CD4-positive, alpha-beta T cell (primary cell): Measurements from ENCODE around the gene STARD3. TPM values are rescaled to one million over a fixed set of nuclear protein-coding genes. Genes with fewer than 3 reads are reported as not detected.
A peak's percentile ranks its signal among the peaks of the same experiment; 100 is the strongest.

ENCODE experiments used
- ATAC-seq: fragments of 200-7000 bp; cut with Tn5 transposase; one replicate; pipeline ENCODE4 v1.10.0; 2022; ENCODE audit warnings: mild to moderate bottlenecking; ENCODE audit not compliant: poor library complexity
- CTCF ChIA-PET: fragments of 350-600 bp; sonication (Branson Sonifier 250); formaldehyde crosslinking; loops from one replicate; lab custom pipeline; 2021; ENCODE audit warnings: antibody characterized with exemption, inconsistent platforms; lab: Charles Lee
- POLR2A ChIA-PET: fragments of 350-600 bp; sonication (Branson Sonifier 250); formaldehyde crosslinking; loops from one replicate; lab custom pipeline; 2021; ENCODE audit warnings: antibody characterized with exemption, inconsistent platforms; lab: Charles Lee
- DNase-seq, 14 experiments: peaks; one replicate each; pipeline ENCODE4 v3.0.0-alpha.2; 2013 to 2020; ENCODE audit warnings: mixed read lengths in 2 of 14
- H3K27ac ChIP-seq, 2 donors: one replicate each; pipeline versions ENCODE4 v1.5.1 to v1.7.0; 2013; ENCODE audit warnings: low read length in 2 of 2, low read depth in 1 of 2, mild to moderate bottlenecking in 1 of 2
- H3K27me3 ChIP-seq, 2 experiments: 1 replicate in 1 of 2; 2 replicates in 1 of 2; pipeline versions ENCODE4 v1.6.1 to v1.7.0; 2013; ENCODE audit warnings: low read length in 2 of 2, control low read depth in 1 of 2, mild to moderate bottlenecking in 1 of 2, moderate library complexity in 1 of 2; ENCODE audit not compliant: insufficient read depth in 2 of 2, control insufficient read depth in 1 of 2
- H3K36me3 ChIP-seq: one replicate; pipeline ENCODE4 v1.6.1; 2013; ENCODE audit warnings: low read length, control low read depth; ENCODE audit not compliant: insufficient read depth
- H3K4me1 ChIP-seq: one replicate; pipeline ENCODE4 v1.6.1; 2013; ENCODE audit warnings: low read length, control low read depth; ENCODE audit not compliant: insufficient read depth
- H3K4me3 ChIP-seq: one replicate; pipeline ENCODE4 v1.5.1; 2013; ENCODE audit warnings: mild to moderate bottlenecking, low read length, moderate library complexity
- H3K9me3 ChIP-seq, 2 experiments: 1 replicate in 1 of 2; 2 replicates in 1 of 2; pipeline versions ENCODE4 v1.6.1 to v1.7.0; 2013; ENCODE audit warnings: low read length in 2 of 2, mild to moderate bottlenecking in 2 of 2, control low read depth in 1 of 2, moderate library complexity in 1 of 2; ENCODE audit not compliant: control insufficient read depth in 1 of 2, insufficient read depth in 1 of 2
- H3K27ac Mint-ChIP-seq: one replicate; pipeline ENCODE4 v1.8.0; 2020; ENCODE audit warnings: mixed read lengths
- H3K27me3 Mint-ChIP-seq: one replicate; pipeline ENCODE4 v1.8.0; 2021; ENCODE audit warnings: mixed read lengths
- H3K36me3 Mint-ChIP-seq: one replicate; pipeline ENCODE4 v1.8.0; 2021; ENCODE audit warnings: low read depth, mixed read lengths
- H3K4me1 Mint-ChIP-seq: one replicate; pipeline ENCODE4 v1.8.0; 2021; ENCODE audit warnings: low read depth, mixed read lengths
- H3K4me3 Mint-ChIP-seq: one replicate; pipeline ENCODE4 v1.8.0; 2020; ENCODE audit warnings: mild to moderate bottlenecking, mixed read lengths
- H3K9me3 Mint-ChIP-seq: one replicate; pipeline ENCODE4 v1.8.0; 2020; ENCODE audit warnings: mixed read lengths
- intact Hi-C, 2 experiments: fragments of 100-400 bp; cut with DNase I in 1 of 2; cut with micrococcal nuclease in 1 of 2; formaldehyde crosslinking; loops; one replicate each; pipeline versions ENCODE4 v1.15.1 to v1.9.0; 2023 to 2025; cut with DNase I, micrococcal nuclease
- total RNA-seq, 174 experiments: library from RNA in 2 of 174; stranded (reverse) in 2 of 174; gene quantifications; one replicate each; pipeline ENCODE4 v1.2.3 and lab custom pipeline; 2021 to 2026
- TF ChIP-seq, protein P1 (sequence below): fragments of 200-600 bp; IDR thresholded peaks from one replicate; pipeline ENCODE4 v1.8.0; 2022; ENCODE audit warnings: antibody characterized with exemption, mild to moderate bottlenecking

Gene STARD3
- total RNA-seq, 2 experiments from 2014 or later: 96.5 to 99.9 TPM

DNA sequence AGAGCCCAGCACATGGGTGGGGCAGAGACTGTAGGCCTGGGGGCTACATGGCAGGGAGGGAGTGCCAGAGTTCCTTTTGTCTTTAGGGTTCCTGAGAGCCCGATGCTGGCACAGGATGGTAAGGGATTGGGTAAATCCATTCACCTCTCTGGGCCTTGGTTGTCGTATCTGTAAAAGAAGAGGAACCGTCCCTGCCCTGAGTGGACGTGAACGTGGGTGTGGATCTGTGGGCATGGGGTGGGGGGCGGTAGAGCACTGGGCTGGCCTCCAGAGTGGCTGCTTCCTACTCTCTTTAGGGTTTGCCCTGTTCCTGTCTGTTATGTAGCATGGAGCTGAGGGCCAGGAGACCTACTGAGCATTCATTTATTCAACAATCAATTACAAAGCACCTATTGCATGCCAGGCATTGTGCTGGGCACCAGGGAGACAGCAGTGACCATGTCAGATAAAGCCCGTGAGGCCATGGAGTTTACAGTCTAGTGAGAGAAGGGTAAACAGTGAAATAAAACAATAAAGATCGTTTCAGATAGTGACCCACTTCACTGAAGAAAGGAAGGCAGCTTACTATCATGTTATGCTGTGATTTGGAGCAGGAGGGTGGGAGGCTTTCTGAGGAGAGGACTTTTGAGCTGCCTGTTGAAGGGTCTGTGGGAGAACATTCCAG lies 15.1 kb downstream of the STARD3 start:
- H3K4me1 ChIP-seq: peaks cover 27% of the 10 kb centered on the region
- no peak overlapping the region for H3K27ac ChIP-seq
- Mint-ChIP-seq H3K9me3 (no peaks in the 10 kb centered on the region), H3K27me3 (no peaks in the 10 kb centered on the region), H3K36me3 (peaks cover 34% of the 10 kb centered on the region), H3K4me1 (peaks cover 50% of the 10 kb centered on the region), H3K4me3 (no peak overlapping the region), H3K27ac (peak overlapping the region; percentile 45)
- no peaks in the 10 kb centered on the region for H3K27me3 ChIP-seq
- TF ChIP-seq, protein P1, sequence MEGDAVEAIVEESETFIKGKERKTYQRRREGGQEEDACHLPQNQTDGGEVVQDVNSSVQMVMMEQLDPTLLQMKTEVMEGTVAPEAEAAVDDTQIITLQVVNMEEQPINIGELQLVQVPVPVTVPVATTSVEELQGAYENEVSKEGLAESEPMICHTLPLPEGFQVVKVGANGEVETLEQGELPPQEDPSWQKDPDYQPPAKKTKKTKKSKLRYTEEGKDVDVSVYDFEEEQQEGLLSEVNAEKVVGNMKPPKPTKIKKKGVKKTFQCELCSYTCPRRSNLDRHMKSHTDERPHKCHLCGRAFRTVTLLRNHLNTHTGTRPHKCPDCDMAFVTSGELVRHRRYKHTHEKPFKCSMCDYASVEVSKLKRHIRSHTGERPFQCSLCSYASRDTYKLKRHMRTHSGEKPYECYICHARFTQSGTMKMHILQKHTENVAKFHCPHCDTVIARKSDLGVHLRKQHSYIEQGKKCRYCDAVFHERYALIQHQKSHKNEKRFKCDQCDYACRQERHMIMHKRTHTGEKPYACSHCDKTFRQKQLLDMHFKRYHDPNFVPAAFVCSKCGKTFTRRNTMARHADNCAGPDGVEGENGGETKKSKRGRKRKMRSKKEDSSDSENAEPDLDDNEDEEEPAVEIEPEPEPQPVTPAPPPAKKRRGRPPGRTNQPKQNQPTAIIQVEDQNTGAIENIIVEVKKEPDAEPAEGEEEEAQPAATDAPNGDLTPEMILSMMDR: no peak
- H3K4me3 ChIP-seq: no peak overlapping the region
- peaks cover 27% of the 10 kb centered on the region for H3K36me3 ChIP-seq
- DNase-seq (no peak), ATAC-seq (no peak)
- POLR2A ChIA-PET: interaction anchor here (1.3 kb wide), 1 partner anchor 31 kb away, joined by 3 read pairs; no protein-coding TSS in a partner anchor
- CTCF ChIA-PET: interaction anchor here (0.7 to 1.1 kb wide), 3 partner anchors 27 to 30 kb away, joined by 3 to 5 read pairs (median 4); no protein-coding TSS in a partner anchor
- no peaks in the 10 kb centered on the region for H3K9me3 ChIP-seq
- intact Hi-C loops: no loop called here

- no peak overlapping the region for H3K4me3 Mint-ChIP-seq
- Histone ChIP-seq H3K36me3 (peaks cover 32% of the 10 kb centered on the region), H3K4me3 (no peak overlapping the region), H3K27me3 (no peaks in the 10 kb centered on the region), H3K9me3 (no peaks in the 10 kb centered on the region), H3K27ac (no peak overlapping the region), H3K4me1 (peaks cover 23% of the 10 kb centered on the region)
- H3K9me3 Mint-ChIP-seq: no peaks in the 10 kb centered on the region
- peaks cover 51% of the 10 kb centered on the region for H3K4me1 Mint-ChIP-seq
- peak overlapping the region; percentile 45 for H3K27ac Mint-ChIP-seq
- DNase-seq (no peak), ATAC-seq (no peak)
- TF ChIP-seq, protein P1: no peak
- H3K27me3 Mint-ChIP-seq: no peaks in the 10 kb centered on the region
- intact Hi-C loops: loop anchor here in 1 of 2 experiments (1.0 kb wide), 1 partner anchor 30 kb away; no protein-coding TSS in a partner anchor
- POLR2A ChIA-PET: interaction anchor here (1.3 to 2.7 kb wide), 2 partner anchors 15 to 31 kb away, joined by 3 to 8 read pairs; no protein-coding TSS in a partner anchor
- peaks cover 37% of the 10 kb centered on the region for H3K36me3 Mint-ChIP-seq
- CTCF ChIA-PET: interaction anchor here (0.7 to 2.8 kb wide), 6 partner anchors 15 to 31 kb away, joined by 3 to 21 read pairs (median 4); partner anchors contain the start of genes PNMT and STARD3
Observed at GRCh38 chr17:39652587-39653315, 15.8 kb downstream of the STARD3 start.

DNA sequence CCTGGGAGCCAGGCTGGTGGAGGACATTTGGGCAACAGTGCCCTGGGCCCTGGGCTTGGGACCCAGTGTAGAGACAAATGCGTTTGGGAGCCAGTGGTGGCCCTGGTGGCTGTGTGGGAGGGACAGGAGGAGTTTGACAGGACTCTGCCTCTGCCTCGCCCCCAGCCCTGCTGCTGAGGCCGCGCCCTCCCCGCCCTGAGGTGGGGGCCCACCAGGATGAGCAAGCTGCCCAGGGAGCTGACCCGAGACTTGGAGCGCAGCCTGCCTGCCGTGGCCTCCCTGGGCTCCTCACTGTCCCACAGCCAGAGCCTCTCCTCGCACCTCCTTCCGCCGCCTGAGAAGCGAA lies 16.3 kb downstream of the STARD3 start:
- Histone ChIP-seq H3K4me3 (no peak overlapping the region), H3K27me3 (no peaks in the 10 kb centered on the region), H3K4me1 (peaks cover 25% of the 10 kb centered on the region), H3K27ac (no peak overlapping the region), H3K36me3 (peaks cover 38% of the 10 kb centered on the region), H3K9me3 (no peaks in the 10 kb centered on the region)
- no peak for ATAC-seq
- intact Hi-C loops: loop anchor here in 1 of 2 experiments (1.0 kb wide), 1 partner anchor 31 kb away; no protein-coding TSS in a partner anchor
- DNase-seq: no peak
- peaks cover 42% of the 10 kb centered on the region for H3K36me3 Mint-ChIP-seq
- H3K27me3 Mint-ChIP-seq: no peaks in the 10 kb centered on the region
- no peak overlapping the region for H3K4me3 Mint-ChIP-seq
- TF ChIP-seq, protein P1: no peak
- POLR2A ChIA-PET: interaction anchor here (1.1 to 2.7 kb wide), 4 partner anchors 15 to 35 kb away, joined by 5 to 8 read pairs (median 6); partner anchors contain the start of gene PNMT
- CTCF ChIA-PET: interaction anchor here (0.9 to 2.8 kb wide), 20 partner anchors 8 to 328 kb away, joined by 3 to 66 read pairs (median 5); partner anchors contain the start of genes IKZF3, PGAP3, PNMT and PSMD3
- H3K4me1 Mint-ChIP-seq: peaks cover 56% of the 10 kb centered on the region
- no peaks in the 10 kb centered on the region for H3K9me3 Mint-ChIP-seq
- H3K27ac Mint-ChIP-seq: no peak overlapping the region
